Testis (tissue), 2 donors: Measurements from ENCODE around the gene TBCE.

ENCODE experiments used
- POLR2A ChIP-seq: fragments of 450-650 bp; IDR thresholded peaks from one replicate; pipeline ENCODE4 v1.6.1; 2017; ENCODE audit warnings: antibody characterized with exemption, mild to moderate bottlenecking, moderate library complexity
- TF ChIP-seq, protein P1 (sequence below), 3 experiments: fragments of 450-650 bp in 2 of 3; fragments of 200-600 bp in 1 of 3; sonication (generic) in 1 of 3; IDR thresholded peaks; one replicate each; pipeline ENCODE4 v1.5.1; 2016 to 2019; ENCODE audit warnings: antibody characterized with exemption in 3 of 3, mild to moderate bottlenecking in 2 of 3, moderate library complexity in 1 of 3

DNA sequence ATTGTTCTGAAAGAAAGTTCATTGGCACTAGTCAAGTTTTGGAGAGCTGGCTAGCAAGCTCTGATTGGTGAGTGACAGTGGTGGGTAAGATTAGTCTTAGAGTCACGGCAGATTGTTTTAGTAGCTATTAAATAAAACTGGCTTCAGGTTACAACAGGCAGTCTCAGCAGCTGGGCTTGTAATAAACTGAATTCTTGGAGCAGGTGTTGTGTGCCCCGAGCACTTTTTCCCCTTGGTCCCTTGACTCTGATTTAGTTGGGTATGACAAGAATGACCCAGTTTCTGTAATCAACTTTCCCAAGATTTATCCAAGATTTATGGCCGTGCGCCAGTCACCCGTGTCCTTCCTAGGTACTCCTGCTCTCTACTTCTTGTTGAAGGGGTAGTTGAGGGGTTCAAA, 40.2 kb downstream of the TBCE start:
- TF ChIP-seq, protein P1, sequence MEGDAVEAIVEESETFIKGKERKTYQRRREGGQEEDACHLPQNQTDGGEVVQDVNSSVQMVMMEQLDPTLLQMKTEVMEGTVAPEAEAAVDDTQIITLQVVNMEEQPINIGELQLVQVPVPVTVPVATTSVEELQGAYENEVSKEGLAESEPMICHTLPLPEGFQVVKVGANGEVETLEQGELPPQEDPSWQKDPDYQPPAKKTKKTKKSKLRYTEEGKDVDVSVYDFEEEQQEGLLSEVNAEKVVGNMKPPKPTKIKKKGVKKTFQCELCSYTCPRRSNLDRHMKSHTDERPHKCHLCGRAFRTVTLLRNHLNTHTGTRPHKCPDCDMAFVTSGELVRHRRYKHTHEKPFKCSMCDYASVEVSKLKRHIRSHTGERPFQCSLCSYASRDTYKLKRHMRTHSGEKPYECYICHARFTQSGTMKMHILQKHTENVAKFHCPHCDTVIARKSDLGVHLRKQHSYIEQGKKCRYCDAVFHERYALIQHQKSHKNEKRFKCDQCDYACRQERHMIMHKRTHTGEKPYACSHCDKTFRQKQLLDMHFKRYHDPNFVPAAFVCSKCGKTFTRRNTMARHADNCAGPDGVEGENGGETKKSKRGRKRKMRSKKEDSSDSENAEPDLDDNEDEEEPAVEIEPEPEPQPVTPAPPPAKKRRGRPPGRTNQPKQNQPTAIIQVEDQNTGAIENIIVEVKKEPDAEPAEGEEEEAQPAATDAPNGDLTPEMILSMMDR (IDR thresholded peaks at IDR 0.05), result no peak
- TF ChIP-seq POLR2A, result no peak
